ENCODE results near the gene CHRNA7.

The CHRNA7 gene

DNA sequence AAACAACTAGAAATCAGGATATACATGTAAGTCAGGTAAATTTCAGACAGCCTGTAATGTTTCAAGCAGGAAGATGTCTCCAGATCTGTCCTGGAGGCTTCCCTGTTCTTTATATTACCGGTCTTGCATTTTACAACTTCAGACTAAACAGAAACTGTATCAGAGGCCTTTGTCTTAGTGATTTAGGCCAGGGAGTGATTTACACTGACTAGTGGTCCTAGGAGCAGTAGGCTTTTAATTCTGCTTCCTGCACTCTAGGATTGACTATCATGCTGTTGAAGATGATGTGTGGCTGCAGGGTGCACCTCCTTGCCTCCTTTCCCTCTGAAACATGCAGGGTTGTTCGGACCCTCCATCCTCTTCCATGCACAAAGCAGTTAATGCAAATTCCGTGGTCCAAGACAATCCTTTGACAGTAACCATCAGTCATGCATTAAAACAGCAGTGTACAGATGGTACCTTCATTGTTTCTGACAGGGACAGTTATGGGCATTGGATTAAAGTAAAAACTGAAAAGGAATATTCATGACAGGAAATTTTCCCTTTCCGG is 27.6 kb downstream of the CHRNA7 start:
- intact Hi-C loops (cut with DNase I) = no loop called here
- no peak for DNase-seq

DNA sequence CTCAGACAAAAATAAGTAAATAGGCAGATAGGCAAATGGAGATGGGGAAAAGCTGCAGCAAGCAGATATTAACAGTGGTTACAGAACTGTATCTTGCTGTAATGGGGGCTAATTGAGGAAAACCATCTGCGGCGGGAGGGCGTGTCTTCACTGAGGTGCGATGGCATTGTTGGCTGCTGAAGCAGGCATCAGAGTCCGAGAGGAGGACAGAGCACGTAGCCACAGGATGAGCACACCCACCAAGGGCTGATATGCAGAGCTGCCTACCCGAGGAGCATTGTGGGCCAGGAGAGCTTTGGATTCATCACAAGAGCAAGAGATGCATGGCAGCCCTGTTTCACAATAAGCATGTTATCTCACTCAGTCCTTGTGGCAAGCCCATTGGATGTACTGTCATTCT is 30.4 kb downstream of the CHRNA7 start:
- intact Hi-C loops (cut with DNase I) = no loop called here
- DNase-seq = no peak

DNA sequence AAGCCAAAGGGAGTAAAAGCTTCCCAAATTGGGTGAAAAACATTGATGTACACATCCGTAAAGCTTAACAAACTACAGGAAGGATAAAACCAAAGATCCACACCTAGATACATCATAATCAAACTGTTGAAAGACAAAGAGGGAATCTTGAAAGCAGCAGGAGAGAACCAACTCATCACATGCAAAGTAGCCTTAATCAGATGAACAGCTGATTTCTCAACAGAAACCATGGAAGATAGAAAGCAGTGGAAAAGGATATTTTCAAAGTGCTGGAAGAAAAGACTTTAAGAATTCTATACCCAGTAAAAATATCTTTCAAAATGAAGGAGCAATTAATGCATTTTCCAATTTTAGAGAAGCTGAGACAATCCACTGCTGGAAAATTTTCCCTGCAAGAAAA is 36.8 kb downstream of the CHRNA7 start:
- intact Hi-C loops (cut with DNase I) = no loop called here
- no peak for DNase-seq

DNA sequence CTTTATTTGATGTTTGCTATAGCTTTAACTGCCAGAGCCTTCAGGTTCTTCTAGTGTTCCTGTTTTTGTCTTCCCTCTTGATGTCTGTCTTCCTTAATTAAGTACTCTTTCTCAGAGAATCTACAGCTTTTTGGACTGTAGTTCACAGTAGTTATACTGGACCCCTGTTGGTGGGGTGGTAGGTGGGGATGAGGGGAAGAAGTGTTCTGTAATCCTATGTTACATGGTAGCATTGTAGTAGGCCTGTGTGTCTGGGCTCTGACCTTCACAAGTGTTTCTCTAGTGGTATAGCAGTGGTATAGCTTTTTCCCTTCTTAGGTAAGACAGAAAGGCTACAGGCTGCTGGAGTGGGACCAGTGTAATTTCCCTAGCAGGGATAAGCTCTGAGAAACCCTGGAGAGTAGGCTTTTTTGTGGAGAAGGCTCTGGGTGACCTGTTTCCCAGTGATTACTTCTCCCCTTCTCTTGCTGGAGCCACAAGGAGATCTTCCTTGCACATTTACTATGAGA is 59.6 kb downstream of the CHRNA7 start:
- DNase-seq = no peak
- intact Hi-C loops (cut with DNase I) = no loop called here

DNA sequence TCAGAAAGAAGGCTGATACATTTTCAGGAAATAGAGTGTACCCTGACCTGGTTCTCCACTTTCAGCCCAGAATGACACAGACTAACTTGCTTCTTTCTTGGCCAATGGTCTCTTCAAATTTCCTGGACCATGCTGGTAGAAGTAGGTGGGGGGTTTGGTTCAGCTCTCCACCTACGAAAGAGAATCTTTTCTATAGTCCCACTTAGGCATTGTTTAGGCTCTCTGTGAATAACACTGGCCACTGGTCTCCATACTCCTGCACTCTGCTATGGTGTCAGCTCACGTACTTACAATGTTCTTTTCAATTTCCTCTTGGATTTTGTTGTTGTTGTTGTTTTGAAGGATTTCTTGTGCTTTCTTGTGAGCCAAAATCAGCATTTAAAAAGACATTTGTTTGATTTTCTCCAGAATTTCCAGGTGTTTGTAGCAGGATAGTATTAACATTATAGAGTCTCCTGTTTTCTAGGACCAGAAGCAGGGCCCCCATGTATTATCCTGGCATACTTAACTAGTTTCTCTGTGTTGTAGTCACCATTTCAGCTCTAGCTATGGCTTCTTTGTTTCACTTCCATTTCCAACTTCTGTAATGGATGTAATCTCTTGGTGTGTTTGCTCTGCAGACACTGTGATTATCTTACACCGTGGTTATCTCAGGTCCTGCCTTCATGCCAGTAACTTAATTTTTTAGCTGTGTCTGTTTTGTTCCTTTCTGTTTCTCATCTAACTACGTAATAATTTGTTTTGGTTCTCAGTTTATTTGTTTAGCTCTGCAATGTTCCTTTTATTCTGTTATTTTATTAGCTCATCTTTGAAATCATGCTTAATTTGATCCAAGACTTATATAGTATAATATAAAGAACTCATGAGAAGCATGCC is 61.4 kb downstream of the CHRNA7 start:
- intact Hi-C loops (cut with DNase I) = no loop called here
- DNase-seq = no peak

DNA sequence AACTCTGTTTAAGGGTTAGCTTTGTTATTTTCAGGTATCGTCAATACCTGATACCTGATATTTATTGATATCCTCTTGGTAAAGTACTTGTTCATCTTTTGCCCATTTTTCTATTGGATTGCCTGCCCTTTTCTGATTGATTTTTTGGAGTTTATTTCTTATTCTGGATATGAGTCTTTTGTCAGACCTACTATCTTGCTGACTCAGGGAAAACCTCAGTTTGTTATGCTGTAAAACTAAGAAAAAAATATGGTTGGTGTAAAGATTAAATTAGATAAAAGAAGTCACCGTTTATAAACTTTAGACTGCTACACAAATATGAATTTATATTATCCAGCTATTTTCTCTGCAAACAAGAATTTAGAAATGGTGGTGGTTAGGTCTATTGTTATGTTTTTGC is 65.9 kb downstream of the CHRNA7 start:
- intact Hi-C loops (cut with DNase I) = no loop called here
- no peak for DNase-seq

DNA sequence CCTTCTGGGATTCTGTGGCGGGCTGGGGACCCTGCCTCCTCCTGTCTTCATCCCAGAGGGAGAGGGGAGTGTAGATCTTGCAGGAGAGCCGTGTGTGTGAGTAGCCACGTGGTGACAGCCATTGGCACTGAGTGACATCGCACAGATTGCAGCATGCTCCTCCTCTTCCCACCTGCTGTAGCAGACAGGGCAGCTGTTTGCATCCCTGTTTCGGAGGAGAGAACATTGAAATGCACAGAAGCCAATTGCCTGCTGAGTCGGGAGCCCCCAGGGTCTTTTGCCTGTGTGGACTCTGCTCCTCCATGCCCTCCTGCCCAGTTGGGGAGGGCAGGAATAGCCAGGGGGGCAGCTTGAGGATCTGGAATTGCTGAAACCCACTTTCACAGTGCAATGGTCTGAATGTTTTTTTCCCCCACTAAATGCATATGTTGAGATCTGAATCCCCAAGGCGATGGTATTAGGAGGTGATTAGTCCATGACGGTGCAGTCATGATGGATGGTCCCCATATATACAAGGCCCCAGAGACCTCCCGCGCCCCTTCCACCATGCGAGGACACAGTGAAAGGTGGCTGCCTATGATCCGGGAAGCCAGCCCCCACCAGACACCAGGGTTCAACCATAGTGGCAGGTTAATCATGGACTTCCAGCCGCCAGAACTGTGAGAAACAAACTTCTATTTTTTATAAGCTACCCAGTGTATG is 66.8 kb downstream of the CHRNA7 start:
- DNase-seq = no peak
- intact Hi-C loops (cut with DNase I) = no loop called here

DNA sequence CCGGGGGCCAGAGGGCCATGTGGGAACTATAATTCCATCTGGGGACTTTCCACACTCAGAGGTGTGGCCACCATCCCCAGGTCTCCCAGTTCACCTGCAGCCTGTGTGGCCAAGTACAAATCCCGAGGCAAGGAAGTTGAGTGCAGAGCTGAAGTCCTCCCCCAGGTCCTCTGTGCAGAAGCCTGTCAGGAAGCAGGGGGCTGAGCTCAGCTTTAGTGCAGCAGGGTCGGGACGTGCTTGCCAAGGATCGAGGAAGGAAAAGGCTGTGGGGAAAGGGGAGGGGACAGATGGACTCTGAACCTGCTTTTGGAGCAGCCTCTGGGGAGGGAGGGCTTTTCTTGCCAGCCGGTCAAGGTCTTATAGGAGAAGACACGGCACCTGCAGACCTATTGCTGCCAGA is 67.7 kb downstream of the CHRNA7 start:
- intact Hi-C loops (cut with DNase I) = no loop called here
- DNase-seq = no peak

DNA sequence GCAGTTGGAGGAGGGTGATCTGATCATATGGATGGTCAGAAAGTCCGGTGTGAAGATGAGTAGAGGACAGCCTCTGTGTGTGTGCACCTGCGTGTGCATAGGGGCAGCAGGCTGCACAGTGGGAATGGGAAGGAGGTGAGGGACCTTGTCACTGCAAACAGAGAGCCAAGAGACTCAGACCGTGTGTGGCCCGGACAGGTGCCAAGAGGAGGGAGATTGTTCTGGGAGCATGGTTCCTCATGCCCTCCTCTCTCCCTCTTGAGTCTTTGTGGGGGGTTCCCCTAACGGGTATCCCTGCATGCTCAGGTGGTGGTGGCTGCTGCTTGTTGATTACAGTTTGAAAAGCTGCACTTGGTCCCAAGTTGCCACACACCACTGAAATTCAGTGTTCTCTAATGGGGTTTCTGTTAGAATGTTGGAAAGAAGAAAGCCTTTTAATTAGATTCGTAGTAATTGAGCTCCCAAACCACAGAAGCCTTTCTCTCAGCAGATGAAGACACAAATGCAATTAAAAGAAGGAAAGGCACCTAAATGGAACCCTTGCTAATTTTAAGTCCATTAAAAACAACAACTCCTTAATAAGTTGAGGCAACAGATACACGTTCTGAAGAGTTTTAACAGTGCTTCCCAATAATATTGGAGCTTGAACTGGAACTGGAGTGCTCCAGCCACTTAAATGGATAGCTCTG is 68.9 kb downstream of the CHRNA7 start:
- no peak for DNase-seq
- intact Hi-C loops (cut with DNase I) = no loop called here

DNA sequence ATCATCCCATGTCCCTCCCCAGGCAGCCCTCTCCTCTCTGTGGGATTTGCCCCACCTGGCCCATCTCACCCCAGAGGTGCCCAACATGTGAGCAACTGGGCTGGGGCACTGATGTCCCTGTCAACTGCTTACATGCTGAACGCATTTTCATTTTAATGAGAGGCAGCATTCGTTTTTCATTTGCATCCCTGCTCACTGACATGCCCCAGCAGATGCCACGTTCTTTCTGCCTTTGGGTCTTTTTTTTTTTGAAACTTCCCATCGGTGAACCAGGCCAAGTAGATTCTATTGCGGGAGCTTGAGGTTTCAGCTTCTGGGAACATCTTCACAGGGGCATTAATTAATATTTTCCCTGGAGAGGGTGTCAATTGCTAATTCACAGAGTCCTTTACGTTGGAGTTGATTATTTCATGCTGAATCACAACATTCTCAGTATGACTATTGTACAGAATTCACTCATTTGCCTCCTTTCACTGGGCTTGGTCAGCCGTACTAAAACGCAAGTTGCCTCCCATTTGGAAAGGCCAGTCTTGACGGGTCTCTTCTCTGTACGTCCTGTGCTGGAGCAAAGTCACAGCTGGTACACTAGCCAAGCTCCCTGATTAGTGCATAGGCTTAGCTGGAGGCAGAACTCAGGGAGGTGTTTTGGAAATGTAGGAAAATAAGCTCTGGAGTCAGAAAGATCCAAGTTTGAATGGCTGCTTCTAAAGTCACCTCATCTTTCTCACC is 69.8 kb downstream of the CHRNA7 start:
- intact Hi-C loops (cut with DNase I) = no loop called here

DNA sequence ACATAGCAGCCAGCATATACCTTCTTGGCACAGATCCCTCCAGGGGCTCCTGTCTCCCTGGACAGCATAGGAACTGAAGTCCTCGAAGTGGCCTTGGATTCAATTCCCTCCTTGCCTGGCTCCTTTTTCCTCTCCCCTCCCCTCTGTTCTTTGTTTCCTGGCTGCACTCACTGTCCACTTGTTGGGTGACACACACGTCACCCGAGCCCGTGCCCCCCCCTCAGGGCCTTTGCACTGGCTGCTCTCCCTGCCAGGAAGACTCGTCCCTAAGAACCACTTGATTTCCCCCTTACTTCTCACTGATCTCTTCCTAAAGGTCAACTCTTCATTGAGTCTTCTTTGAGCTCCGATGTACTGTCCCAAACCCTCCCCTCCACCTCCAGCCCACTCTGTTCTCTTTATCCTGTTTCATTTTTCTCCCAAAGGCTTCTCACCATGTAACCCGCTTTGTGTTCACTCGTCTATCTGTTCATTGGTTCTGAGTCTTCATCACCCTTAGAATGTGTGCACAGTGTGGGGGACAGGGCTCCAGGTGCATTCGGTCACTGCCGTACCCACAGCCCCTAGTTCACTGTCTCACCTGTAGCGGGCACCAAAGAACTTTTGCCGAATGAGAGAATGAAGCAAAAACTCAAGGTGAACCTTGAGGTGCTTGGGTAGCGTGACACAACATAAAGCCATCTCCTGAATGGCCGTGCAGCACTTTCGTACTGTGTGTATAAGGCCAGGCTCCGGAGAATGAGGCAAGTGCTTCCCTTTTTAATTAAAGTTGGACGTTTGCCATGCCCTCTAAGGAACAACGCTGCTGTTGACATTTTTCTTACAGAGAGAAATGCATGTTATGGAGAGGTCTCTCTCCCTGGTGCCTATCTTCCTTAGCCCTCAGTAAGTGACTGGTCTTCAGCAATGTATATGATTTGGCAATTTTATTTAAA is 74.0 kb downstream of the CHRNA7 start:
- intact Hi-C loops (cut with DNase I) = no loop called here
- no peak for DNase-seq

More for the DNA sequence above, 69.8 kb downstream of the CHRNA7 start:
- no peak for DNase-seq

DNA sequence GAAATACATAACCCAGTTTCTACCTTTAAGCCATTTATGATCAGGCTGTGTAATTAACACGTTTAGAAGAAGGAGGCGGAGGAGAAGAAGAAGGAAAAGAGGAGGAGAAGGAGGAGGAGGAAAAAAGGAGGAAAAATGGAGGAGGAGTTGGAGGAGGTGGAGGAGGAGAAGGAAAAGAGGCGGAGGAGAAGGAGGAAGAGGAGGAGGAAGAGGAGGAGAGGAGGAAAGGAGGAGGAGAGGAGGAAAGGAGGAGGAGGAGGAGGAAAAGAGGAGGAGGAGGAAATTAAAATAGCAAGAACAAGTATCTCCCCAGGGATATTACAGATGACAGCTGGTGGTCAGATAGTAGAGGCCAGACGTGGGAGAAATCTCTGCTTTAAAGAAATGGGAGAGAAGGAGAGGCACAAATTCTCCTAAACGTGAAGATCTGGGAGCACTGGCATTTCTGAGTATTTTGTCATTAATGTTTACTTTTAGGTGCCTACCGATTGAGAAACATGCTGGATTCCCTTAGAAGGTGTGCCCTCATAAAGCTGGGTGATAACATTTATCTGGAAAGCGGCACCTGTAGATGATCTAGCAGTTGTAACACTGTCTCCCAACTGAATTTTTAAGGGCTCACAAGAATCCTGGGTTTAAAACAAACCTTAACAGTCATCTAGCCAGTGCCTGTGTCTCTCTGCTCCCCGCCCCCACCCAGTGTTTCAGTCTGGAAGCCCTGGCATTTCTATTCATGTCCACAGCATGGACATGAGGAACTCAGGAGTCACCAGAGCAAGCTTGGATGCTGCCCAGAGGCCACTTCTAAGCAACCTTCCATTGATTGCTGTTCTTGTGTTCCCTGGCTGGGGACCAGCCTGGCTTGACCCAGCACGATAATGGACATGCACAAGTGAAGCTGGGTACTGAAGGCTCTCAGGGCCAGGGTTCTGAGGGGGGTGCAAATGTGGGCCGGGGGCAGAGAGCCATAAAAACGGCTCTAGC is 75.2 kb downstream of the CHRNA7 start:
- peak in 12 of 42 donors; percentile 4 to 50 (median 16) for DNase-seq
- intact Hi-C loops (cut with DNase I) = no loop called here

DNA sequence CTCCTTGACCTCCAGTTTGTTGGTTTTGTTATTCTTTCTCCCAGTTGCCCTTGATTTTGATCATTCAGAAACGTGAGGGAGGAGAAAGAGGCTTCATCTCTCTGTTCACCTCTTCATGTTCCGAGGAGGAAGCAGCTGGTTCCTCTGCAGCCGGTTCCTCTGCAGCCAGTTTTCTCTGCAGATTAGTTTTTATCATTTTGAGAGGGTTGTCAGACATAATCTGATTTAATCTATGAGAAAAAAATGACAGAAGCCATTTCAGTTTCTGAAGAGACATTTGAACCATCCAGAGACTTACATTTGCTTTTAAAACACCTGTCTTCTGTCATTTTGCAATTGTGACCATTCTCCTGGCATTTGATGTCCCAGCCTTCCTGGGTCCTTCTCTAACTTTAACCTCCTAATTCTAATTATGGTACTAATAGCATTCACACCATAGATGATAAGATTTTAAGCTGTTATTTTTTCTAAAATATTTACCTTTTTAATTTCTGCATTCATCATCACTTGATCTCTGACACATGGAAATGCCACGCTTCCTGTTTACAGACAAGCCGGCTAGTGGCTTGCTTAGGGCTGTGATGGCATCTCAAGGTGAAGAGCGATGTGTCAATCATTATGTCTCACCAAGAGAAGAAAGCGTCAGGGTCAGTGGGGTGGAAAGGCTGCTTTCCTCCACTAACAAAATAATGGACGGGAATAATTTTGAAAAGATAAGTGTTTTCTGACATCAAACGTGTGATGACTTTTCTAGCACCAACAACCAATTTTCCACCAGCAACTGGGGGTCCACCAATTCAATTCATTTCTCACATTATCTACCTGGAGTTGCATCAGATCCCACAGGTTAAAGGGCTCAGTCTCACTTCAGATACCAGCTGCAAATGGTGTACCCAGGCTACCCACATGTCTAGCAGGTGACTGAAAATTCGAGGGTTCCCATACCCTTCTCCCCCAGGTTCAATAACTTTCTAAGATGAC is 76.4 kb downstream of the CHRNA7 start:
- intact Hi-C loops (cut with DNase I) = no loop called here
- DNase-seq = no peak

DNA sequence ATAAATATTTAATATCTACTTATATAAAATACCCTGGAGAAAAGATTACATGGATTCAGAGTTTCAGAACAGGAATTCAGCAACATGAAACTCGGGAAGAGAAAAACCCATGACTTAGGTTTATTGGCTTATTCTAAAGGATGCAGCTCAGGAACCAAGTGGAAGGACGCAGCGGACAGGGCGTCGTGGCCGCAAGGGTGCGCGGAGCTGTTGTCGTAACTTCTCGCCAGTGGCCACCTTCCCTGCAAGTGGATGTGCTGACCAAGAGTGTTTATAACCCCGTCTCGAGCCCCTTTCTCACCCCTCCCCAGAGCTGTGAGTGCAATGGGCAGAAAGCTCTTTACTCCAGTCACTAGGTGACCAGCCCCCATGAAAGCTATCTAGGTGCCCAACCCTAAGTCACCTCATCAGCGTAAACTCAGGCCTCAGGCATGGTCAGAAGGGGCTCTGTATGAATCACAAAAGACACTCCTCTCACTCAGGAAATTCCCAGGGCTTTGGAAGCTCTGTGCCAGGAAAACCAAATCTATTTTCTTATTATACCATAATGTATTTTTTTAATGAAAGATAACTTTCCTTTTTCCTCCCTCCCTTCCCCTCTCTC is 77.3 kb downstream of the CHRNA7 start:
- intact Hi-C loops (cut with DNase I) = no loop called here
- DNase-seq = no peak

DNA sequence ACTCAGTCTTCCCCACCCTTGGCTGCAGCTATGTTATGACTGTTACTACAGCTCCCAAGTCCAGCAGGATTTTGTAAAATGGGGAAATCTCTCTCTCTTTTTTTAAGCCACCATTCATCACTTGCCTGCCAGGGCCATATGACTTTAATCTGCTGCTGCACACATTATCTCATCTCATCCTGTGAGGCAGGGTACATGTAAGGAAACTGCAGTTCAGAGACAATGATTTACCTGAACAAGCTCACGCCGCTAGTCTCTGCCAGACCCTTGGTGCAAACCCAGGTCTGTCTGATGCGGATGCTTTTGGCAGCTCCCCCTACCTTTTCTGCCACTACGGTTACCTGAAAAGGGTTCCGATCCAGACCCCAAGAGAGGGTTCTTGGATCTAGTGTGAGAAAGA is 78.3 kb downstream of the CHRNA7 start:
- intact Hi-C loops (cut with DNase I) = no loop called here
- DNase-seq = no peak

All from head of caudate nucleus (tissue), 42 donors.